GM18868 (cell line): ENCODE data around the gene TMEM254.
"Not testable (repeated sequence)": the region's sequence is repeated elsewhere in the genome, so short reads cannot be mapped to it uniquely, and the experiment has no call there.

Experiments used
- ATAC-seq: cut with Tn5 transposase; IDR thresholded peaks from one replicate; pipeline ENCODE4 v1.9.1; 2021; ENCODE audit warnings: mild to moderate bottlenecking, moderate library complexity; ENCODE audit not compliant: unreplicated experiment

TMEM254 gene

DNA sequence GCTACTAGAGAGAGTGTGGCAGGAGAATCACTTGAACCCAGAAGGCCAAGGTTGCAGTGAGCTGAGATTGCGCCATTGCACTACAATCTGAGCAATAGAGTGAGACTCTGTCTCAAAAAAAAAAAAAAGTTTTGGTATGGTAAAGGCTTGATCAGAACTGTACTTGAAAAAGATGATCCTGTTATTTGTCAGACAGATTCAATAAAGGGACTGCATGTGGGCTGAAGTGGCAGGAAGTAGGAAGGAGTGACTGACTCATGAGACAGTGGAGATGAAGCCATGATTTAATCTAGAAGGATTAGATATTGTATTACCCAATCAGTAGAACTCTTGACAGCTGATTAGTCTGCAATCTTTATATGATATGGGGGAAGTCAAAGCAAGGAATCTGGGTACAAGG lies 2.7 kb upstream of the TMEM254 start:
- no peak for ATAC-seq

DNA sequence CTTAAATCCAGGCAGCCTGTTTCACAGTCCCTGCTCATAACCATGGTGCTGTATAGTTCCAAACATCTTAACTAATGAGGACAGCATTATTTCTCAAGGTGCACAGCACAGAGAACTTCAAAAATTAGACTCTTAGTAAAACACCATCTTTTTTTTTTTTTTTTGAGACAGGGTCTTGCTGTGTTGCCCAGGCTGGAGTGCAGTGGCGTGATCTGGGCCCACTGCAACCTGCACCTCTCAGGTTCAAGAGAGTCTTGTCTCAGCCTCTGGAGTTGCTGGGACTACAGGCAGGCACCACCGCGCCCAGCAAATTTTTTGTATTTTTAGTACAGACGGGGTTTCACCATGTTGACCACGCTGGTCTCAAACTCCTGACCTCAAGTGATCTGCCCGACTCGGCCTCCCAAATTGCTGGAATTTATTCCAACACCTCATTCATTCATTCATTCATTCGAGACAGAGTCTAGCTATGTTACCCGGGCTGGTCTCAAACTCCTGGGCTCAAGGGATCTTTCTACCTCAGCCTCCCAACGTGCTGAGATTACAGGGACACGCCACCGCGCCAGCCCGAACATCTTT lies 507 bp upstream of the TMEM254 start:
- ATAC-seq = no peak

DNA sequence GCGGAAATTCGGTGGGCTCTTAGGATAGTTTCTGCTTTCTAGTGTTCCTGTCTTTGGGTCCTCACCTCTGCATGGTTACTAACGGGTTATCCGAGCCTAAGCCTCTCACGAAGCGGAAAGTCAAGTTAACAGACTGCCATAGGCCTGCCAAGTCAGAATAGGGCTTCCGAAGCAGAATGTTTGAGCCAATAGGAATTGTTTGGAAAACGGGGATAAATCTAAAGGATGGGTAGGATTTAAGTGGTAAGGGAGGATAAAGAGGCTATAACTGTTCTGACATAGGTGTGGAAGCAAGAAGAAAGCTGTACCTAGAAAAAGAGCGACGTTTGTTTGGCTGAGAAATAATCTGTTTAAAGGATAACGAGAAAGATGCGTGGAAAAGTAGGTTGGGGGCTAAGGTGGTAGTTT lies 851 bp downstream of the TMEM254 start:
- no peak for ATAC-seq

DNA sequence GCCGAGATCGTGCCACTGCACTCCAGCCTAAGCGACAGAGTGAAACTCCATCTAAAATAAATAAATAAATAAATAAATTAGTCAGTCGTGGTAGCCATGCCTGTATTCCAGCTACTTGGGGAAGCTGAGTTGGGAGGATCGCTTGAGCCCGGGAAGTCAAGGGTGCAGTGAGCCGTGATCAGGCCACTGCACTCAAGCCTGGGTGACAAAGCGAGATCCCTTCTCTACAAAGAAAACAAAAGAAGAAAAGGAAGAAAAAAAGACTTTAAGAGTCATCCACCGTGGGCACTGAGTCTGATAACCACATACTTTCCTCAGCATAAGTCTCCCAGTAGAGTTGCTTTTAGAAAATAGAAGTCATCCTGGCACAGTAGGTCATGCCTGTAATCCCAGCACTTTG lies 2.6 kb downstream of the TMEM254 start:
- no peak for ATAC-seq

DNA sequence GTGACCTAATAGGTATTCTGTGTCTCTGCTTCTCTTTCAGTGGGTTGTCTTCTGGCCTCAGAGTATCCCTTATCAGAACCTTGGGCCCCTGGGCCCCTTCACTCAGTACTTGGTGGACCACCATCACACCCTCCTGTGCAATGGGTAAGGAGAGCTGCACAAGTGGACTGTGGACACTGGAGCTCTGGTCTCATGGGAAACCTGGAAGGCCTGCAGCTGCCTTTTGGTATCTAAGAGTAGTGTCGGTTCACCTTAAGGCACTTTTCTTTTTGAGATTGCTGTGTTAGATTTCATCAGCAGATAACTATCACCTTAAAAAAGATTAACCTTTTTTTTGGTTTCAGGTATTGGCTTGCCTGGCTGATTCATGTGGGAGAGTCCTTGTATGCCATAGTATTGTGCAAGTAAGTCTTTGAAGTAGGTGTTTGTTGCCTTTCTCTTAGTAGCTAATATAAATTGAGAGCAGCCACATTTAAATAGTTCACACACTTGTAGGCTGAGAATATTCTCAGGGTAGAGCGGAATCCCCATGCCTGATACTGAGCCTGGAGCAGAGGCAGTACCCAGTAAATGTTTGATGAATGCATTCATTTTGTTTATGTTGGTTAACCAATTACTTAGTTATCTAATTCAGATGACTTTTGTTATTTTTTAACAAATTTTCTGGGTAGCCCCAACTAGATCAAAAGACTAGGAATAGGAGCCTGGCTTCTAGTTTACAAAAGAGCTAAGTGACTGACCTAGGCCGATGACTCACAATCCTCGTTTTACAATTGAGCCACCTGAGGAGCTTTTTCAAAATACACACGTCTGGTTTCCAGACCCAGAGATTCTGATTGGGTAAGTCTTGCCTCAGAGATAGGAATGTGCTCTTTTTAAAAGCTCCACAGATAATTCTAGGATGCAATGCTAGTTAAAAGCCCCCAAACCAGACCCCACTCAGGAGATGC lies 3.6 kb downstream of the TMEM254 start:
- ATAC-seq = no peak

- ATAC-seq = no peak
These were observed 11.7 kb downstream of the TMEM254 start for GRCh38 chr10:80090121-80090520.

GRCh38 chr10:80094231-80094630 lies 15.8 kb downstream of the TMEM254 start:
- ATAC-seq = no peak

DNA sequence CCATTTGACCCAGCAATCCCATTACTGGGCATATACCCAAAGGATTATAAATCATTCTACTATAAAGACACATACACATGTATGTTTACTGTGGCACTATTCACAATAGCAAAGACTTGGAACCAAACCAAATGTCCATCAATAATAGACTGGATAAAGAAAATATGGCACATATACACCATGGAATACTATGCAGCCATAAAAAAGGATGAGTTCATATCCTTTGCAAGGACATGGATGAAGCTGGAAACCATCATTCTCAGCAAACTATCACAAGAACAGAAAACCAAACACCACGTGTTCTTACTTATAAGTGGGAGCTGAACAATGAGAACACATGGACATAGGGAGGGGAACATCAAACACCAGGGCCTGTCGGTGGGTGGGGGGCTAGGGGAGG lies 19.8 kb downstream of the TMEM254 start:
- not testable (repeated sequence) for ATAC-seq

GRCh38 chr10:80099295-80099694 lies 20.8 kb downstream of the TMEM254 start:
- not testable (repeated sequence) for ATAC-seq

DNA sequence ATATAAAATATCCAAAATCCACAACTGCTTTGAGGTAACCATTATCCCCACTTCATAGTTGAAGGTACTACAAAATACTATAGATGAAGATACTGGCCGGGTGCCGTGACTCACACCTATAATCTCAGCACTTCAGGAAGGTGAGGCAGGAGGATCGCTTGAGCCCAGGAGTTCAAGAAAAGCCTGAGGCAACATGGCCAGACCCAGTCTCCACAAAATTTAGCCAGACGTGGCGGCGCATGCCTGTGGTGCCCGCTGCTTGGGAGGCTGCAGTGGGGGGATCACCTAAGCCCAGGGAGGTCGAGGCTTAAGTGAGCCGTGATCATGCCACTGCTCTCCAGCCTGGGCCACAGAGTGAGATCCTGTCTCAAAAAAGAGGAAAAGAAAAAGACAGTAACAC lies 21.7 kb downstream of the TMEM254 start:
- ATAC-seq = no peak

DNA sequence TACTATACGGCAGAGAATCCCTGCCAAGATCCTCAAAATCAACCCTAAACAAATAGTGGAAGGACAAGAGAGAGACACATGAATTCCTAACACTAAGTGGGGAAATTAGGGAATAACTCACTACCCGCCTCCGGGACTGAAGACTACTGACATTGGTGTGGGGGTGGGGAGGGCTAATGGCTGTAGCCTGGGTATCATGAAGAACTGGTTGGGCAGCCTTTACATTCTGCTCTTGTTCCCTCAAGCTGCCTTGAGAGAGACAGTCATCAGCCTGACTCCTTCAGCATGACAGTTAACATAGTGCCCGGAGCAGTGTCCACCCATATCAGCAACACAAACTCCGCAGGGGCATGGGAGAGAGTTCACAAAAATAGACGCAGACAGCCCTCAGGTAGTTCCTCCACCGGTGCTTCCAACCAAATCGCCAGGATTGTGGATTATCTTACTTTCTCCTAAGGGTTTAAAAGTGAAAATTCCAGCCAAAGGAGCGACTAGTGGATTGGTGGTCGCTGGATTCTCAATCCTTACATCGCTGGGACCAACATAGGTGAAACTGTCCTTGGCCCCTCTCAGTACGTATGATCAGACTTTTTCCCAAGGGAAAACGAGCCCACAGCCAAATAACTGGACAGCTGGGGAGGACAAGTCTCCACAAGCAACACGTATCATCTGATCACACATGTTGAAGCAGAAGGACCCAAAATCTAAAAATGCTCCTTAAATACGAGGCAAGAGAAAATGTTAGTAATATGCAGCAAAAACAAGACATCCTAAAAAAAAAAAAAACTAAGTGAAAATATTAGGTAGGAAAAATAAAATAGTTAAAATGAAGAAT lies 22.6 kb downstream of the TMEM254 start:
- no peak for ATAC-seq

- ATAC-seq = peak; percentile 81
These were observed 25.8 kb downstream of the TMEM254 start for GRCh38 chr10:80104066-80104926.

GRCh38 chr10:80108576-80109239 lies 30.2 kb downstream of the TMEM254 start:
- no peak for ATAC-seq

DNA sequence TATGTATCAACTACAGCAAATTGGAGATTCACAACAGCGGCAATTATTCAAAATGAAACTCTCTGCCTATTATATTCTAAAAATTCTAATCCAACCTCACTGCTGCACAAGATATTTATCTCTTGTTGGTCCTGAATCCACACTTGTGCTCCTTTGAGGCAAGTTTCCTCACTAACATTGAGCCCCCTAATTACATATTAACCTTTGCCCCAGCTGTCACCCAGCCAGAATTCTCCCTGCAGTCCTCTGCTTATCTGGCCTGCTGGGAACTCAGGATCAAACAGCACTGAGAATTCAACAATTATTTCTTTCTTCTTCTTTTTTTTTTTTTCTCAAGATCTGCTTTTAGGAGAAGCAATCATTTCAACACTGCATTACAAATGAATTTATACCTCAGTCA lies 32.5 kb downstream of the TMEM254 start:
- ATAC-seq = no peak

GRCh38 chr10:80118669-80119068 lies 40.2 kb downstream of the TMEM254 start:
- ATAC-seq = no peak

GRCh38 chr10:80122110-80122710 lies 43.7 kb downstream of the TMEM254 start:
- no peak for ATAC-seq

DNA sequence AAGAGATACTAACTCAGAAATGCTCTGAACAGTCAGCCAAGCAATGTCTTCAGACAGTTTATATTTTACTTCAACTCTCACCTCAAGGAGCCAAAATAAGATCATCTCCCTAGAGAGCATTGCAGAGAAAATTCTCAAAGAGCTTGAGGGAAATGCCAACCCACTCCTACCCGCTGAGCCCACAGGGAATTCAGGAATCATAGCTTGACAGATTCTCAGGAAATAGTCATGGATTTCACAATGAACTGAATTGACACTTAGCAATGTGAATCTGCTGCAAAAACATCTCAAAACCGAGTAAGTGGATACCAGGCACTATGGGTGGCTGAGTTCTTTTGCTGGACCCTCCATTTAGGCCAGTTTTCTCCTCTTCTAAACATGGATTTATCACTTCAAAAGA lies 44.3 kb downstream of the TMEM254 start:
- no peak for ATAC-seq

GRCh38 chr10:80126876-80127275 lies 48.4 kb downstream of the TMEM254 start:
- ATAC-seq = no peak

DNA sequence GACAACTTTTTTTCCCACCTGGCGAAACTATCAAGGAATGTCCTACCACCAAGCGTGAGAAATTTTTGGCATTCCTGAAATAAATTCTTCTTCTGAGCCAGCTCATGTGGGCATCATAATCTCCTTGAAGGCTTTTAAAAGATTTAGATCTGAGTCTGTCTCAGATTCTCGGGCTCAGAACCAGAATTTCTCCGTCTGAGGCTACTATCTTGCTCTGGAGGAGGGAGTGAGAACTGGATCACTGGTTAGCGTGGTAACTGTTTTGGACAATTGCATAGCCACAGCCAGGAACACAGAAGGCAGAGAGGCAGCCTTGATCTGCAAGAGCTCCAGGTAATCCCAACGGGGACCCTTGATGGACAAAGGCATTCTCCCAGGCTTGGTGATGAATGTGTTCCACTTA lies 53.0 kb downstream of the TMEM254 start:
- ATAC-seq = no peak
